LNCaP clone FGC (cell line): Measurements from ENCODE around the gene ZNF175.
A peak's percentile ranks its signal among the peaks of the same experiment; 100 is the strongest.
"Not testable (repeated sequence)": the region's sequence is repeated elsewhere in the genome, so short reads cannot be mapped to it uniquely, and the experiment has no call there.

Experiments used
- DNase-seq: peaks from one replicate; pipeline ENCODE4 v3.0.0-alpha.2; 2011; ENCODE audit warnings: low read depth
- H3K4me3 ChIP-seq: 2 replicates; pipeline ENCODE4 v1.5.1; 2011; ENCODE audit warnings: mild to moderate bottlenecking, low read depth, low read length, control low read depth
- TF ChIP-seq, protein P1 (sequence below): IDR thresholded peaks from 2 replicates; pipeline ENCODE4 v1.5.1; 2012; ENCODE audit warnings: mild to moderate bottlenecking; ENCODE audit not compliant: control insufficient read depth, insufficient read depth; ENCODE audit errors: extremely low read depth

The ZNF175 gene

DNA sequence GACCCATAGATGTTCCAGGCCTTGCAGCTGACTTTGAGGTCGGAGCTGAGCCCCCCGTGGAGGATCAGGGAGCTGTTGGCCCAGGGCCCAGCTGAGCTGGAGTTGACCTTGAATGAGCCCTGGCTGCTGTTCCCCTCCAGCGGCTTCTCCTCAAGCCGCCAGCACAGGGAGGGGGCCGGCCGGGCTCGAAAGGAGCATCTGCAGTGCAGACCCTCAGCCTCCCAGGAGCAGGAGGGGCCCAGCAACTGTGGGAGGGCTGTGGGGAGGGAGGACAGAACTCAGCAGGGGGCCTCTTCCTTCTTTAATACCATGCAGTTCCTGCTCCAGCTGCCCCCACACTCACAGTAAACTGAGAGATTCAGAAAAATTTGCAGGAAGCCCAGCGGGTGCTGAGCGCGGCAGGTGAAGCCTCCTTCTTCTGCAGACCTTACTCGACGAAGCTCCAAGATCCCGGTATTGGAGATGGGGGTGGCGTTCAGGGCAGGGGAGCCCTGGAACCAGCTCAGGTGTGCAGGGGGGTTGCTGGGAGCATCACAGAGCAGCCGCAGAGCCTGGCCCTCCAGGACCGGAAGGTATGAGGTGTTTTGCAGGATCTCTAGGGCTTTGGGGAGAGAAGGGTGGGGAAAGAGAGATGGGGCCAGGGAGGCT, 56.5 kb downstream of the ZNF175 start:
- TF ChIP-seq, protein P1, sequence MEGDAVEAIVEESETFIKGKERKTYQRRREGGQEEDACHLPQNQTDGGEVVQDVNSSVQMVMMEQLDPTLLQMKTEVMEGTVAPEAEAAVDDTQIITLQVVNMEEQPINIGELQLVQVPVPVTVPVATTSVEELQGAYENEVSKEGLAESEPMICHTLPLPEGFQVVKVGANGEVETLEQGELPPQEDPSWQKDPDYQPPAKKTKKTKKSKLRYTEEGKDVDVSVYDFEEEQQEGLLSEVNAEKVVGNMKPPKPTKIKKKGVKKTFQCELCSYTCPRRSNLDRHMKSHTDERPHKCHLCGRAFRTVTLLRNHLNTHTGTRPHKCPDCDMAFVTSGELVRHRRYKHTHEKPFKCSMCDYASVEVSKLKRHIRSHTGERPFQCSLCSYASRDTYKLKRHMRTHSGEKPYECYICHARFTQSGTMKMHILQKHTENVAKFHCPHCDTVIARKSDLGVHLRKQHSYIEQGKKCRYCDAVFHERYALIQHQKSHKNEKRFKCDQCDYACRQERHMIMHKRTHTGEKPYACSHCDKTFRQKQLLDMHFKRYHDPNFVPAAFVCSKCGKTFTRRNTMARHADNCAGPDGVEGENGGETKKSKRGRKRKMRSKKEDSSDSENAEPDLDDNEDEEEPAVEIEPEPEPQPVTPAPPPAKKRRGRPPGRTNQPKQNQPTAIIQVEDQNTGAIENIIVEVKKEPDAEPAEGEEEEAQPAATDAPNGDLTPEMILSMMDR = no peak
- no peak overlapping the region for H3K4me3 ChIP-seq

DNA sequence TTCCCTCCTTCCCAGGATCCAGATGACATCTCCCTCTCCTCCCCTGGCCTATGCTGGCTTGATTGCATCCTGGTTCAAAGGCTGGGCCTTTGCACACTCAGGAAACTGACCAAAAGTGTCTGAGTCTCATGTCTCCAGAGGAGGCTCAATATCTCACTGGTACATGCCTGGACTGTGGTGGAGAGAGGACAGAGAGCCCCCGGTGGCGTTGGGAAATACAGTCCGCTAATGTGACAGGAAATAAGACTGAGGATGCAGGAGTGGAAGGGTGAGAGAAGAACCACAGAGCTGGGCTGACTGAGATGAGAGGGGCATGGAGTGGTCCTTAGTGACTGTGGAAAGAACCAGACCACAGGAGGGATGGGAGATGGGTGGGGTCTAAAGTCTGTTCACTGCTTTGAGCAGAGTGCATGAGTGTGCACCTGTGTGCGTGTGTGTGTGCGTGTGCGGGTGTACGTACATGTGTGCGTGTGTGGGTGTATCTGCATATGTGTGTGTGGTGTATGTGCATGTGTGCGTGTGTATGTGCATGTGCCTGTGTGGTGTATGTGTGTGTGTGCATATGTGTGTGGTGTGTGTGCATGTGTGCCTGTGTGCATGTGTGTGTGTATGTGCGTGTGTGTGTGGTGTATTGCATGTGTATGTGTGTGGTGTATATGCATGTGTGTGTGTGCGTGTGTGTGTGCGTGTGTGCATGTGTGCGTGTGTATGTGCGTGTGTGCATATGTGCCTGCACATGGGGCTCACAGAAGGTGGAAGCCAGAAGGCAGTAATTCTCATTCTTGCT, 57.3 kb downstream of the ZNF175 start:
- TF ChIP-seq, protein P1 = no peak
- no peak overlapping the region for H3K4me3 ChIP-seq
- DNase-seq = no peak

More for the DNA sequence above, 56.5 kb downstream of the ZNF175 start:
- DNase-seq = no peak

DNA sequence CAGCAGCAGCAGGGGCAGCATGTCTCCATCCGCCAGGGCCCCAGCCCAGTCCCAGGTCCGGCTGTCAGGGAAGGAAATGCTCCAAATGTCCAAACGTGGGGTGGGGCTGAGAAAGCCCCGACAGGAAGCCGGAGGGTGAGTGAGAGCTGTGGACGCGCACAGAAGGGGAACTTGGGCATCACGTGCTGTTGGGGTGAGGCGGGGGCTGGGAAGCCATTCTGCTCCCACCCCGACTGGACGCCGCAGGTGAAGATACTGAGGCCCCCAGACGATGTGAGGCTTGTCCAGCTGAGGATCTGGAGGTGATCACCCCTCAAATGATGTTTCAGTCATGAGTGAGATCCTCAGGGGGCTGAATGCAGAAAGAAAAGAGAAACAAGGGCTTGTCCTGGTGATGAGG, 59.2 kb downstream of the ZNF175 start, which contains the start of gene SIGLEC5:
Gene SIGLEC5, minus strand, starts transcription at position 87 of the 400 bp plus-strand sequence. Its CDS starts 66 bp downstream, at position 21.
- not testable (repeated sequence) for DNase-seq

DNA sequence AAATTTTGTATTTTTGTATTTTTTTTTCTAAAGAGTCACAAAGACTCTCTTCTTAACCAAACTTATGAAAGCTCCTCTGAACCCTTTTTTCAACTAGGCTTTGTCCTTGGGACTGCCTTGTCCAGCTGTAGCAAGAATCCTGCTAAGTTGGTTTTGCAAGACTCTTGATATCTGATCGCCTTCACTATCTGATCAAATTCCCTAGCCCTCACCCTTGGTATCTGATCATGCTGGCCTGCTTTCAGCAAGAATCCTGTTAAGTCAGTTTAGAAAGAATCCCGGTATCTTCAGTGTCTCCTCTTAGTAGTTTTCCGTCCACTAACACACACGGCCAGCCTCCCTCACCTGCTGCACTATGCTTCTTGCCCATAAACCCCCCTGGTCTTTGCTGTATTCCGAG, 61.0 kb downstream of the ZNF175 start:
- peak; percentile 6 for DNase-seq
- TF ChIP-seq, protein P1 = no peak
- H3K4me3 ChIP-seq = no peak overlapping the region

More for the DNA sequence above, 59.2 kb downstream of the ZNF175 start, which contains the start of gene SIGLEC5:
- H3K4me3 ChIP-seq = not testable (repeated sequence)

DNA sequence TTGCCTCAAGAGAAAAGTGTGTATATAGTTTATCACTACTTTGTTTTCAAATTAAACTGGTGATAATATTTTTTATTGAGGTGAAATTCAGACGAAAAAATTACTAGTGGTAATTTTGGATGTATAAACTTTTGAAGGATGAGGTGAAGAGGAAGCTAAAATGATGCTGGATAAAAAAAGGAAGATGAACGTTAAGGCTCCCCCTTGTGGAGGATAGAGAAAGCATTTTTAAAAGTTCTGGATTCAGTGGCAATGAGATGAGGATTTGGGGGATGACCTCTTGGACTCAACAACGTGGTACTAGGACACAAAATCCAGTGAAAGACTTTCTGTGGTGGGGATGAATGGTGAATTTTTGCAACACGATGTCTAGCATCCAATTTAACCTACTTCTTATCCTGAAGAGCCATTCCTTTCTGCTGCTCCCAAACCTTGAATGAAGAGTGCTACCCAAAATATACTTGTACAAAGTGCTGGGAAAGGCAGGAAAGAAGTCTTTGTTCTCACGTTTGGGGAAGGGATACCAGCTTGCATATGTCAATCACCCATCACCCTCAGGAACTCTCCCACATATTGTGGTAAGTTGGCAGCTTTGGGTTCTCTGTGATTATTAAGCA, 66.4 kb downstream of the ZNF175 start:
- no peak for DNase-seq
- no peak overlapping the region for H3K4me3 ChIP-seq
- TF ChIP-seq, protein P1 = 0 out of 2 replicates have a peak, but pooled peaks have one; percentile 11

DNA sequence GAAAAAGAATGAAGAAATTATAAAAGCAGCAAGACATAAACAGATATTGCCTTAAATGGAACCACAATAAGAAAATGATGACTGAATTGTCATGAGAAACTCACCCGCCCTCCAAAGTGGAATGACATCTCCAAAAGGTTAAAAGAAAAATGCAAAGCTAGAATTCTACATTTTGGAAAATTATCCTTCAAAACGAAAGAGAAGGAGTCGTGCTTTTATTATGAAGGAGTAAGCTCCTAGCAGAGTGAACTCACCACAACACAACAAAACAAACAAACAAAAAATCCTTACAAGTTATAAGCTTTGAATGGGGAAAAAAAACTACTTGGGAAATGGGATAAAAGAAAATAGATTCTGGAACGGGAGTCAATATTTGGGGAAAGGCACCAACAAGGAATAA, 68.8 kb downstream of the ZNF175 start:
- TF ChIP-seq, protein P1 = no peak
- no peak for DNase-seq
- no peak overlapping the region for H3K4me3 ChIP-seq

DNA sequence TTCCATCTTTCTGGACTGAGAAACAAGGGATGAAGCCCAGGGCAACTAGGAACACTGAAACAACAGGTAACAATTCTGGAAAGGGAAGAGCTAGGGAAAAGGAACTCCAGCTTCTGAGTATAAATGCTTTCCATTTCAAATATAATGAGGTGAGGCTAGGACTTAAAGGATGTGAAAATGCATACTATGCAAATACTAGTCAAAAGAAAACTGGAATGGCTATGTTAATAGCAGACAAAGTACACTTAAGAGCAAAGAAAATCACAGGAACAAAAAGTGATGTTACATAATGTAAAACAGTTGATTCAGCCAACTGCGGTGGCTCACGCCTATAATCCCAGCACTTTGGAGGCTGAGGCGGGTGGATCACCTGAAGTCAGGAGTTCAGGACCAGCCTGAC, 69.3 kb downstream of the ZNF175 start:
- TF ChIP-seq, protein P1 = no peak
- DNase-seq = no peak
- no peak overlapping the region for H3K4me3 ChIP-seq
